NCI-H82 treated with DMSO at 0.1 percent for 48 hours (cell line): ENCODE results near the gene COL4A6.

Source experiments
- DNase-seq: peaks from one replicate; lab custom pipeline; 2025; ENCODE audit not compliant: unreplicated experiment; lab: John Stamatoyannopoulos, UW

Gene COL4A6

GRCh38 chrX:108331126-108331909 lies 106.9 kb downstream of the COL4A6 start:
- DNase-seq: no peak

- no peak for DNase-seq
Observed at GRCh38 chrX:108323751-108324150, 114.5 kb downstream of the COL4A6 start.

- DNase-seq: no peak
Observed at GRCh38 chrX:108322234-108322633, 116.0 kb downstream of the COL4A6 start.

- no peak for DNase-seq
Observed at GRCh38 chrX:108316456-108316855, 121.8 kb downstream of the COL4A6 start.

- no peak for DNase-seq
Observed at GRCh38 chrX:108313669-108314068, 124.6 kb downstream of the COL4A6 start.

GRCh38 chrX:108312957-108313356 lies 125.3 kb downstream of the COL4A6 start:
- no peak for DNase-seq

GRCh38 chrX:108312011-108312410 lies 126.2 kb downstream of the COL4A6 start:
- DNase-seq: no peak

- DNase-seq: no peak
Observed at GRCh38 chrX:108310506-108310905, 127.7 kb downstream of the COL4A6 start.

GRCh38 chrX:108309144-108309543 lies 129.1 kb downstream of the COL4A6 start:
- no peak for DNase-seq

- no peak for DNase-seq
Observed at GRCh38 chrX:108307132-108308085, 130.8 kb downstream of the COL4A6 start.

- DNase-seq: no peak
Observed at GRCh38 chrX:108306086-108306485, 132.1 kb downstream of the COL4A6 start.

GRCh38 chrX:108304757-108305156 lies 133.5 kb downstream of the COL4A6 start:
- no peak for DNase-seq

- DNase-seq: no peak
Observed at GRCh38 chrX:108304210-108304609, 134.0 kb downstream of the COL4A6 start.

- no peak for DNase-seq
Observed at GRCh38 chrX:108303682-108304081, 134.5 kb downstream of the COL4A6 start.

GRCh38 chrX:108299704-108300103 lies 138.5 kb downstream of the COL4A6 start:
- DNase-seq: no peak

- no peak for DNase-seq
Observed at GRCh38 chrX:108299101-108299591, 139.1 kb downstream of the COL4A6 start.

GRCh38 chrX:108298165-108298602 lies 140.0 kb downstream of the COL4A6 start:
- no peak for DNase-seq

GRCh38 chrX:108297290-108297689 lies 140.9 kb downstream of the COL4A6 start:
- no peak for DNase-seq

- no peak for DNase-seq
Observed at GRCh38 chrX:108292053-108292452, 146.2 kb downstream of the COL4A6 start.

- no peak for DNase-seq
Observed at GRCh38 chrX:108285918-108286317, 152.3 kb downstream of the COL4A6 start.

GRCh38 chrX:108285356-108285755 lies 152.9 kb downstream of the COL4A6 start:
- DNase-seq: no peak

- no peak for DNase-seq
Observed at GRCh38 chrX:108275732-108276131, 162.5 kb downstream of the COL4A6 start.
